Keratinocyte (primary cell): Measurements from ENCODE around the gene QSOX1. TPM values are rescaled to one million over a fixed set of nuclear protein-coding genes. Genes with fewer than 3 reads are reported as not detected.

Experiments used
- DNase-seq: peaks from one replicate; pipeline ENCODE4 v3.0.0-alpha.2; 2011; ENCODE audit warnings: low read depth, missing footprints, low spot score
- FAIRE-seq: peaks from 2 replicates; lab custom pipeline; 2011; peaks lifted over from hg19 to GRCh38; lab: Jason Lieb, UNC
- H2AFZ ChIP-seq: 2 replicates; pipeline ENCODE4 v1.6.0; 2012; ENCODE audit warnings: low read length, control low read depth, inconsistent platforms; ENCODE audit not compliant: control insufficient read depth
- H3K27ac ChIP-seq: 2 replicates; pipeline ENCODE4 v1.5.1; 2011; ENCODE audit warnings: low read length; ENCODE audit not compliant: control insufficient read depth, insufficient read depth
- H3K27me3 ChIP-seq: 3 replicates; pipeline ENCODE4 v1.6.0; 2011; ENCODE audit warnings: low read length; ENCODE audit not compliant: control insufficient read depth, insufficient read depth; ENCODE audit errors: extremely low read depth
- H3K36me3 ChIP-seq, 2 experiments: 2 replicates in 1 of 2; 3 replicates in 1 of 2; pipeline ENCODE4 v1.5.1; 2011; ENCODE audit warnings: low read length in 2 of 2, mild to moderate bottlenecking in 1 of 2; ENCODE audit not compliant: control insufficient read depth in 2 of 2, insufficient read depth in 2 of 2; ENCODE audit errors: extremely low read depth in 1 of 2
- H3K4me1 ChIP-seq: 3 replicates; pipeline ENCODE4 v1.5.1; 2011; ENCODE audit warnings: low read length; ENCODE audit not compliant: control insufficient read depth, insufficient read depth; ENCODE audit errors: extremely low read depth
- H3K4me2 ChIP-seq: 3 replicates; pipeline ENCODE4 v1.6.0; 2011; ENCODE audit warnings: low read depth, low read length; ENCODE audit not compliant: control insufficient read depth, insufficient read depth; ENCODE audit errors: extremely low read depth
- H3K4me3 ChIP-seq, 3 experiments: fragments of 200-600 bp in 1 of 3; sonication (generic) in 1 of 3; 2 replicates in 2 of 3; 3 replicates in 1 of 3; pipeline ENCODE4 v1.5.1; 2011 to 2016; ENCODE audit warnings: low read length in 3 of 3, mild to moderate bottlenecking in 3 of 3, control low read depth in 2 of 3, inconsistent platforms in 1 of 3, low read depth in 1 of 3, mixed read lengths in 1 of 3, mixed run types in 1 of 3, moderate library complexity in 1 of 3; ENCODE audit not compliant: control insufficient read depth in 2 of 3, insufficient read depth in 2 of 3; ENCODE audit errors: extremely low read depth in 1 of 3
- H3K79me2 ChIP-seq: 2 replicates; pipeline ENCODE4 v1.6.0; 2012; ENCODE audit warnings: low read length; ENCODE audit not compliant: control insufficient read depth, insufficient read depth
- H3K9ac ChIP-seq: 3 replicates; pipeline ENCODE4 v1.6.0; 2011; ENCODE audit warnings: low read length; ENCODE audit not compliant: control insufficient read depth, insufficient read depth; ENCODE audit errors: extremely low read depth
- H3K9me1 ChIP-seq: 3 replicates; pipeline ENCODE4 v1.6.0; 2011; ENCODE audit warnings: low read length; ENCODE audit not compliant: control insufficient read depth, insufficient read depth; ENCODE audit errors: extremely low read depth
- H3K9me3 ChIP-seq: 2 replicates; pipeline ENCODE4 v1.5.1; 2012; ENCODE audit warnings: low read depth, low read length; ENCODE audit not compliant: control insufficient read depth
- H4K20me1 ChIP-seq: 3 replicates; pipeline ENCODE4 v1.6.0; 2011; ENCODE audit warnings: low read length; ENCODE audit not compliant: control insufficient read depth, insufficient read depth; ENCODE audit errors: extremely low read depth
- EZH2 ChIP-seq: IDR thresholded peaks from one replicate; pipeline ENCODE4 v1.6.1; 2012; ENCODE audit warnings: inconsistent platforms, mild to moderate bottlenecking, low read length, moderate library complexity
- dilution Hi-C: fragments of 300-500 bp; cut with MboI; formaldehyde crosslinking; loops from one replicate; pipeline ENCODE4 v1.7.0; 2020; ENCODE audit warnings: low sequenced_read_pairs; ENCODE audit not compliant: extremely low pct_ligation_motif_present
- polyA plus RNA-seq, 5 experiments: library from polyadenylated mRNA; depleted of rRNA in 3 of 5; stranded (reverse) in 3 of 5; stranded (forward) in 1 of 5; unstranded in 1 of 5; fragments of >200 nt; gene quantifications; 1 replicate in 1 of 5; 2 replicates in 3 of 5; 3 replicates in 1 of 5; pipeline versions ENCODE4 v1.2.1 to v1.2.3, GENCODE V29; 2011 to 2012; ENCODE audit warnings: missing spikeins in 2 of 5, low read depth in 1 of 5, low replicate concordance in 1 of 5
- TF ChIP-seq, protein P1 (sequence below), 3 experiments: IDR thresholded peaks in 1 of 3; conservative IDR thresholded peaks in 1 of 3; optimal IDR thresholded peaks in 1 of 3; 2 replicates in 2 of 3; 3 replicates in 1 of 3; pipeline versions ENCODE3 to v1.5.1; 2011; ENCODE audit warnings: low read length in 3 of 3, mild to moderate bottlenecking in 3 of 3, moderate library complexity in 2 of 3, control low read depth in 1 of 3, inconsistent platforms in 1 of 3; ENCODE audit not compliant: insufficient read depth in 2 of 3; ENCODE audit errors: extremely low read depth in 1 of 3

QSOX1 gene
- polyA plus RNA-seq, 1 donor (not counting 4 experiments of a cell fraction or from before 2014, with no cell fraction given) = 57.6 TPM

DNA sequence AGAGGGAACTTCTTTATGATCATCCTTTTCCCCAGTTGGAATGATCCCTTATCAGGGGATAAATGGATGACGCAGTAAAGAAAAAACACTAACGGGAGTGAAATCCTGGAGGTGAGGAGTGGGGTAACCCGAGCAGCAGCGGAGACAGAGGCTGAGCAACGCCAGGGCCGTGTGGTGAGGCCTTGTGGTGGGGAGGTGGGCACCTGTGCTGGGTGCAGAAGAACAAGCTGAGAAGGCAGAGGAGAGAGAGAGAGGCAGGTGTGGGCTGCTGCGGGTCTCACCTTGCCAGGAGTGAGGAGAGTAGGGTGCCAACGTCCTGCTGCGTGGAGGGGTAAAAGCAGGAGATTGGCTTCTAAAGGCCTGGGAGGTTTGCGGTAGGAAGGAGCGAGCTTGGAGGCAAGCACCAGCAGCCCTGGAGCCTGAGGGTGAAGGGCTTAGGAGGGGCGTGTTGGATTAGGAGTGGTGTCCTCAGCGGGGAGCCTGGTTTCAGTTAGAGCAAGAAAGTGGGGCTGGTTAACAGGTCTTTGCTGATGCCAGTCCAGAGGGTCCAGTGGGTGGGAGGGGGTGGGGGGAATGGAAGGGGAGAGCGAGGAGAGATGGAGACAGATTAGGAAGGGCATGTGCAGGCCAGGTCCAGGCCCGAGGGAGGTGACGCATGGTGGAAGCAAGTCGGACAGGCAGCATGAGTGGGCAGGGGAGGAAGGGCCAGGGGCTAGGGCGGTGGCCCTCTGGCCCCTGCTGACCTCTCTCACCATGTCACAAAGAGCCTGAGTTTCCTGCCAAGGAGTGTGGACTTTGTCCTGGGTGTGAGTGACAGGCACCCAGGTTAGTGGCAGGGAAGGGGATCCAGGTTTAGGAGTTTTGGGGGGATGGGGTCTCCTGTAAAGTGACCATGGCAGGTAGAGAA, 38.7 kb downstream of the QSOX1 start:
- peaks cover 26 to 31% of the 10 kb centered on the region in 2 experiments for H3K36me3 ChIP-seq
- DNase-seq = no peak
- no peak overlapping the region for H3K9ac ChIP-seq
- dilution Hi-C loops = no loop called here
- no peaks in the 10 kb centered on the region for H3K9me1 ChIP-seq
- no peak overlapping the region for H3K27ac ChIP-seq
- no peak overlapping the region for H2AFZ ChIP-seq
- H4K20me1 ChIP-seq = no peaks in the 10 kb centered on the region
- H3K27me3 ChIP-seq = no peaks in the 10 kb centered on the region
- H3K4me2 ChIP-seq = no peak overlapping the region
- H3K79me2 ChIP-seq = no peaks in the 10 kb centered on the region
- TF ChIP-seq, protein P1, sequence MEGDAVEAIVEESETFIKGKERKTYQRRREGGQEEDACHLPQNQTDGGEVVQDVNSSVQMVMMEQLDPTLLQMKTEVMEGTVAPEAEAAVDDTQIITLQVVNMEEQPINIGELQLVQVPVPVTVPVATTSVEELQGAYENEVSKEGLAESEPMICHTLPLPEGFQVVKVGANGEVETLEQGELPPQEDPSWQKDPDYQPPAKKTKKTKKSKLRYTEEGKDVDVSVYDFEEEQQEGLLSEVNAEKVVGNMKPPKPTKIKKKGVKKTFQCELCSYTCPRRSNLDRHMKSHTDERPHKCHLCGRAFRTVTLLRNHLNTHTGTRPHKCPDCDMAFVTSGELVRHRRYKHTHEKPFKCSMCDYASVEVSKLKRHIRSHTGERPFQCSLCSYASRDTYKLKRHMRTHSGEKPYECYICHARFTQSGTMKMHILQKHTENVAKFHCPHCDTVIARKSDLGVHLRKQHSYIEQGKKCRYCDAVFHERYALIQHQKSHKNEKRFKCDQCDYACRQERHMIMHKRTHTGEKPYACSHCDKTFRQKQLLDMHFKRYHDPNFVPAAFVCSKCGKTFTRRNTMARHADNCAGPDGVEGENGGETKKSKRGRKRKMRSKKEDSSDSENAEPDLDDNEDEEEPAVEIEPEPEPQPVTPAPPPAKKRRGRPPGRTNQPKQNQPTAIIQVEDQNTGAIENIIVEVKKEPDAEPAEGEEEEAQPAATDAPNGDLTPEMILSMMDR (optimal IDR thresholded peaks at IDR 0.05 in 1 of 3, IDR thresholded peaks at IDR 0.05 in 1 of 3, conservative IDR thresholded peaks at IDR 0.05 in 1 of 3; ENCODE audit: extremely low read depth in 1 of 3, insufficient read depth in 2 of 3, low read length in 3 of 3) = no peak
- no peak for TF ChIP-seq EZH2
- no peak overlapping the region for H3K4me3 ChIP-seq
- H3K9me3 ChIP-seq = no peaks in the 10 kb centered on the region
- no peak for FAIRE-seq
- H3K4me1 ChIP-seq = peaks cover 3% of the 10 kb centered on the region

DNA sequence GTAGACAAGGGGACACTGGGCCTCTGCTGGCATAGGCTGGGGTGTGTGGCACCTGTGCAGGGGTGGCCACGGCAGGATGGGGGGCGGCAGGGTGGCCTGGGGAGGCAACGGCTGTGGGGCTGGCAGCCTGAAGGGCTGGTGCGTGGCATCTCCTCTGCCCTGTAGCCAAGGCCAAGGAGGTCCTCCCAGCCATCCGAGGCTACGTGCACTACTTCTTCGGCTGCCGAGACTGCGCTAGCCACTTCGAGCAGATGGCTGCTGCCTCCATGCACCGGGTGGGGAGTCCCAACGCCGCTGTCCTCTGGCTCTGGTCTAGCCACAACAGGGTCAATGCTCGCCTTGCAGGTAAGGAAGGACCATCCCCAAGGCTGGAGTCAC, 39.4 kb downstream of the QSOX1 start:
- no peaks in the 10 kb centered on the region for H3K79me2 ChIP-seq
- no peak overlapping the region for H3K4me3 ChIP-seq
- no peak overlapping the region for H3K4me2 ChIP-seq
- no peak overlapping the region for H2AFZ ChIP-seq
- H3K4me1 ChIP-seq = peaks cover 3% of the 10 kb centered on the region
- no peak overlapping the region for H3K27ac ChIP-seq
- no peaks in the 10 kb centered on the region for H3K27me3 ChIP-seq
- no peaks in the 10 kb centered on the region for H3K9me3 ChIP-seq
- FAIRE-seq = no peak
- dilution Hi-C loops = no loop called here
- no peak for TF ChIP-seq EZH2
- TF ChIP-seq, protein P1 (optimal IDR thresholded peaks at IDR 0.05 in 1 of 3, IDR thresholded peaks at IDR 0.05 in 1 of 3, conservative IDR thresholded peaks at IDR 0.05 in 1 of 3; ENCODE audit: extremely low read depth in 1 of 3, insufficient read depth in 2 of 3, low read length in 3 of 3) = no peak
- no peaks in the 10 kb centered on the region for H4K20me1 ChIP-seq
- no peaks in the 10 kb centered on the region for H3K9me1 ChIP-seq
- no peak for DNase-seq
- H3K36me3 ChIP-seq = peaks cover 21 to 25% of the 10 kb centered on the region in 2 experiments
- H3K9ac ChIP-seq = no peak overlapping the region
